Neural cell (in vitro differentiated cells): ENCODE data around the gene ITPRID2. TPM values are rescaled to one million over a fixed set of nuclear protein-coding genes. Genes with fewer than 3 reads are reported as not detected.
"Not testable (repeated sequence)": the region's sequence is repeated elsewhere in the genome, so short reads cannot be mapped to it uniquely, and the experiment has no call there.

ENCODE experiments used
- H2AFZ ChIP-seq: fragments of 200-600, 300-800 bp; sonication (generic), shearing (Covaris generic); 2 replicates; pipeline ENCODE4 v1.6.0; 2014; ENCODE audit warnings: low read depth, mild to moderate bottlenecking, antibody characterized with exemption, low read length, moderate library complexity
- H3F3A ChIP-seq: fragments of 200-600 bp; shearing (Covaris generic); 2 replicates; pipeline ENCODE4 v1.6.1; 2016; ENCODE audit warnings: mild to moderate bottlenecking, moderate library complexity, mixed read lengths, antibody characterized with exemption, low read length; ENCODE audit not compliant: insufficient read depth, poor library complexity, severe bottlenecking
- H3K27ac ChIP-seq: fragments of 200-600, 300-800 bp; sonication (generic), shearing (Covaris generic); 2 replicates; pipeline ENCODE4 v1.5.1; 2014; ENCODE audit warnings: mild to moderate bottlenecking, low read length, moderate library complexity
- H3K27me3 ChIP-seq: fragments of 300-800, 200-600 bp; sonication (generic), shearing (Covaris generic); 2 replicates; pipeline ENCODE4 v1.6.0; 2014; ENCODE audit warnings: mild to moderate bottlenecking, low read depth, low read length, moderate library complexity; ENCODE audit not compliant: insufficient read depth
- H3K36me3 ChIP-seq: fragments of 300-800, 200-600 bp; sonication (generic), shearing (Covaris generic); 2 replicates; pipeline ENCODE4 v1.5.1; 2014; ENCODE audit warnings: mild to moderate bottlenecking, antibody characterized with exemption, low read length, moderate library complexity; ENCODE audit not compliant: insufficient read depth
- H3K4me2 ChIP-seq: fragments of 300-800, 200-600 bp; sonication (generic), shearing (Covaris generic); 2 replicates; pipeline ENCODE4 v1.6.0; 2014; ENCODE audit warnings: mild to moderate bottlenecking, low read length
- H3K4me3 ChIP-seq: fragments of 300-800, 200-600 bp; sonication (generic), shearing (Covaris generic); 2 replicates; pipeline ENCODE4 v1.5.1; 2014; ENCODE audit warnings: mild to moderate bottlenecking, low read length, moderate library complexity
- H3K79me2 ChIP-seq: fragments of 200-600 bp; shearing (Covaris generic); replicated peaks from 2 replicates; pipeline ENCODE4 v1.6.0; 2014; ENCODE audit warnings: mild to moderate bottlenecking, low read length, moderate library complexity; ENCODE audit not compliant: insufficient read depth
- H3K9ac ChIP-seq: fragments of 300-800, 200-600 bp; sonication (generic), shearing (Covaris generic); 2 replicates; pipeline ENCODE4 v1.6.1; 2016; ENCODE audit warnings: mild to moderate bottlenecking, low read length, mixed read lengths
- H3K9me2 ChIP-seq: fragments of 200-600 bp; shearing (Covaris generic); 2 replicates; pipeline ENCODE4 v1.6.1; 2016; ENCODE audit warnings: mild to moderate bottlenecking, low read length, mixed read lengths; ENCODE audit not compliant: insufficient read depth
- H3K9me3 ChIP-seq: fragments of 200-600, 300-800 bp; sonication (generic), shearing (Covaris generic); 2 replicates; pipeline ENCODE4 v1.6.1; 2016; ENCODE audit warnings: mild to moderate bottlenecking, mixed run types, low read length, moderate library complexity, mixed read lengths
- H4K20me1 ChIP-seq: fragments of 200-600 bp; shearing (Covaris generic); 2 replicates; pipeline ENCODE4 v1.6.1; 2016; ENCODE audit warnings: mild to moderate bottlenecking, mixed run types; ENCODE audit not compliant: insufficient read depth
- EP300 ChIP-seq: fragments of 450-650 bp; conservative IDR thresholded peaks from 2 replicates; pipeline ENCODE4 v1.6.1; 2014; ENCODE audit warnings: antibody characterized with exemption, mild to moderate bottlenecking, moderate library complexity; ENCODE audit not compliant: poor library complexity, severe bottlenecking
- EZH2 ChIP-seq: fragments of 200-600, 300-800 bp; shearing (Covaris generic), sonication (generic); IDR thresholded peaks from 2 replicates; pipeline ENCODE4 v1.6.1; 2014; ENCODE audit warnings: antibody characterized with exemption, low read length, borderline replicate concordance, mild to moderate bottlenecking; ENCODE audit not compliant: insufficient read depth, poor library complexity, severe bottlenecking
- MXI1 ChIP-seq: fragments of 450-650 bp; conservative IDR thresholded peaks from 2 replicates; pipeline ENCODE4 v1.6.1; 2014; ENCODE audit warnings: antibody characterized with exemption, mild to moderate bottlenecking; ENCODE audit not compliant: poor library complexity, severe bottlenecking
- POLR2AphosphoS5 ChIP-seq: IDR thresholded peaks from 2 replicates; pipeline ENCODE4 v1.6.1; 2012
- RAD21 ChIP-seq: fragments of 450-650 bp; conservative IDR thresholded peaks from 2 replicates; pipeline ENCODE4 v1.6.1; 2014; ENCODE audit warnings: antibody characterized with exemption, mild to moderate bottlenecking, moderate library complexity
- SMC3 ChIP-seq: fragments of 450-650 bp; conservative IDR thresholded peaks from 2 replicates; pipeline ENCODE4 v1.6.1; 2014; ENCODE audit warnings: antibody characterized with exemption, mild to moderate bottlenecking, moderate library complexity; ENCODE audit not compliant: poor library complexity
- TAF1 ChIP-seq: IDR thresholded peaks from 2 replicates; pipeline ENCODE4 v1.6.1; 2012; ENCODE audit warnings: low read depth
- polyA plus RNA-seq: library from polyadenylated mRNA; depleted of rRNA; stranded (reverse); fragments of >200 nt; gene quantifications from 2 replicates; pipeline ENCODE4 v1.2.3, GENCODE V29; 2014
- TF ChIP-seq, protein P1 (sequence below): fragments of 450-650 bp; IDR thresholded peaks from 2 replicates; pipeline ENCODE4 v1.5.1; 2014; ENCODE audit warnings: antibody characterized with exemption, mild to moderate bottlenecking, moderate library complexity; ENCODE audit not compliant: poor library complexity, severe bottlenecking
- TF ChIP-seq, protein P2 (sequence below): IDR thresholded peaks from 2 replicates; pipeline ENCODE4 v1.6.1; 2012; ENCODE audit warnings: borderline replicate concordance

Gene ITPRID2
- polyA plus RNA-seq, 1 donor from 2014 or later, result 42.0 TPM

DNA sequence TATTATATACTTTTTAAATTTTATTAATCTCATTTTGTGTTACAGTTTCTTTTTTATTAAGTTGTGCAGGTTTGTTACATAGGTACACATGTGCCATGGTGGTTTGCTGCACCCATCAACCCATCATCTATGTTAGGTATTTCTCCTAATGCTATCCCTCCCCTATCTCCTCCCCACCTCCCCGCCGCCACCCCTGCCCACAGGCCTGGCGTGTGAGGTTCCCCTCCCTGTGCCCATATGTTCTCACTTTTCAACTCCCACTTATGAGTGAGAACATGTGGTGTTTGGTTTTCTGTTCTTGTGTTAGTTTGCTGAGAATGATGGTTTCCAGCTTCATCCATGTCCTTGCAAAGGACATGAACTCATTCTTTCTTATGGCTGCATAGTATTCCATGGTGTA, 64.3 kb downstream of the ITPRID2 start:
- not testable (repeated sequence) for H3K79me2 ChIP-seq, H3K9ac ChIP-seq, H3K9me3 ChIP-seq, H4K20me1 ChIP-seq, H3K27ac ChIP-seq, H3K36me3 ChIP-seq, H3K4me3 ChIP-seq, H3K4me2 ChIP-seq, H3K9me2 ChIP-seq, H3K27me3 ChIP-seq, H3F3A ChIP-seq, H2AFZ ChIP-seq

DNA sequence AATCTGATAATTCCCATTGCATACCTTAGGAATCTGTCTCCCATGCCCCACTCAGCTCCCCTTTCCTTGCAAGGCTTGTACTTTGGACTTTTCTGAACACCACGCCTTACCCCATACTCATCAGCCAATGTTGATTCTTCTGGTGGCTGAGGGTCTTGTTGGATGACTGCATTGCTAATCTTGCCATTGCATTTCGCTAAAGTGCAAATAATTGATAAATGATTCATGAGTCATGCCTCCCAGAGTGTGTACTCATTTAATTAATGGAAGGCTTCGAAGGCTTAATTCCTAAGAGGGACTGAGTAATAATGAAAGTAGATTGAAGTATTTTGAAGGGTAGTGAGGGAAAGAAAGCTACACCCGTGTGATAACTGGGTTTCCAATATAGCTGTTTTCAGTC, 66.1 kb downstream of the ITPRID2 start:
- no peaks in the 10 kb centered on the region for H3F3A ChIP-seq
- H3K27ac ChIP-seq, result no peak overlapping the region
- H3K9me2 ChIP-seq, result no peaks in the 10 kb centered on the region
- no peaks in the 10 kb centered on the region for H4K20me1 ChIP-seq
- H3K79me2 ChIP-seq, result no peaks in the 10 kb centered on the region
- H3K27me3 ChIP-seq, result no peaks in the 10 kb centered on the region
- no peak overlapping the region for H3K9ac ChIP-seq
- no peaks in the 10 kb centered on the region for H3K36me3 ChIP-seq
- H3K4me2 ChIP-seq, result no peak overlapping the region
- TF ChIP-seq, protein P1, sequence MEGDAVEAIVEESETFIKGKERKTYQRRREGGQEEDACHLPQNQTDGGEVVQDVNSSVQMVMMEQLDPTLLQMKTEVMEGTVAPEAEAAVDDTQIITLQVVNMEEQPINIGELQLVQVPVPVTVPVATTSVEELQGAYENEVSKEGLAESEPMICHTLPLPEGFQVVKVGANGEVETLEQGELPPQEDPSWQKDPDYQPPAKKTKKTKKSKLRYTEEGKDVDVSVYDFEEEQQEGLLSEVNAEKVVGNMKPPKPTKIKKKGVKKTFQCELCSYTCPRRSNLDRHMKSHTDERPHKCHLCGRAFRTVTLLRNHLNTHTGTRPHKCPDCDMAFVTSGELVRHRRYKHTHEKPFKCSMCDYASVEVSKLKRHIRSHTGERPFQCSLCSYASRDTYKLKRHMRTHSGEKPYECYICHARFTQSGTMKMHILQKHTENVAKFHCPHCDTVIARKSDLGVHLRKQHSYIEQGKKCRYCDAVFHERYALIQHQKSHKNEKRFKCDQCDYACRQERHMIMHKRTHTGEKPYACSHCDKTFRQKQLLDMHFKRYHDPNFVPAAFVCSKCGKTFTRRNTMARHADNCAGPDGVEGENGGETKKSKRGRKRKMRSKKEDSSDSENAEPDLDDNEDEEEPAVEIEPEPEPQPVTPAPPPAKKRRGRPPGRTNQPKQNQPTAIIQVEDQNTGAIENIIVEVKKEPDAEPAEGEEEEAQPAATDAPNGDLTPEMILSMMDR, result no peak
- TF ChIP-seq POLR2AphosphoS5 (no peak), SMC3 (no peak), TAF1 (no peak), RAD21 (no peak), MXI1 (no peak), EP300 (no peak), EZH2 (no peak)
- TF ChIP-seq, protein P2, sequence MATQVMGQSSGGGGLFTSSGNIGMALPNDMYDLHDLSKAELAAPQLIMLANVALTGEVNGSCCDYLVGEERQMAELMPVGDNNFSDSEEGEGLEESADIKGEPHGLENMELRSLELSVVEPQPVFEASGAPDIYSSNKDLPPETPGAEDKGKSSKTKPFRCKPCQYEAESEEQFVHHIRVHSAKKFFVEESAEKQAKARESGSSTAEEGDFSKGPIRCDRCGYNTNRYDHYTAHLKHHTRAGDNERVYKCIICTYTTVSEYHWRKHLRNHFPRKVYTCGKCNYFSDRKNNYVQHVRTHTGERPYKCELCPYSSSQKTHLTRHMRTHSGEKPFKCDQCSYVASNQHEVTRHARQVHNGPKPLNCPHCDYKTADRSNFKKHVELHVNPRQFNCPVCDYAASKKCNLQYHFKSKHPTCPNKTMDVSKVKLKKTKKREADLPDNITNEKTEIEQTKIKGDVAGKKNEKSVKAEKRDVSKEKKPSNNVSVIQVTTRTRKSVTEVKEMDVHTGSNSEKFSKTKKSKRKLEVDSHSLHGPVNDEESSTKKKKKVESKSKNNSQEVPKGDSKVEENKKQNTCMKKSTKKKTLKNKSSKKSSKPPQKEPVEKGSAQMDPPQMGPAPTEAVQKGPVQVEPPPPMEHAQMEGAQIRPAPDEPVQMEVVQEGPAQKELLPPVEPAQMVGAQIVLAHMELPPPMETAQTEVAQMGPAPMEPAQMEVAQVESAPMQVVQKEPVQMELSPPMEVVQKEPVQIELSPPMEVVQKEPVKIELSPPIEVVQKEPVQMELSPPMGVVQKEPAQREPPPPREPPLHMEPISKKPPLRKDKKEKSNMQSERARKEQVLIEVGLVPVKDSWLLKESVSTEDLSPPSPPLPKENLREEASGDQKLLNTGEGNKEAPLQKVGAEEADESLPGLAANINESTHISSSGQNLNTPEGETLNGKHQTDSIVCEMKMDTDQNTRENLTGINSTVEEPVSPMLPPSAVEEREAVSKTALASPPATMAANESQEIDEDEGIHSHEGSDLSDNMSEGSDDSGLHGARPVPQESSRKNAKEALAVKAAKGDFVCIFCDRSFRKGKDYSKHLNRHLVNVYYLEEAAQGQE, result no peak
- no peak overlapping the region for H2AFZ ChIP-seq
- no peak overlapping the region for H3K4me3 ChIP-seq
- H3K9me3 ChIP-seq, result no peaks in the 10 kb centered on the region

DNA sequence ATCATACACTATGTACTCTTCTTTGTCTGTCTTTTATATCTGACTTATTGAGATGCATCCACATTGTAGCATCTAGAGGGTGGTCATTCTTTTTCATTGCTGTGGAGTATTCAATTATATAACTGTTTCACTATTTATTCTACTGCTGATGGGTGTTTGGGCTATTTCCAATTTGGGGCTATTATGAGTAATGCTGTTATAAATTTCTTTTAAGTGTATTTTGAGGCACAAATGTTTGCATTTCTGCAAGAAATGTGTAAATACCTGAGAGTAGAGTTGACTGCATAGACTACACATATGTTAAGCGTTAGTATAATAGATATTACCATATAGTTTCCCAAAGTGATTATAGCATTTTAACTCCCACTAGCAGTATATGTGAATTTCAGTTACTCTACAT, 67.2 kb downstream of the ITPRID2 start:
- H4K20me1 ChIP-seq, result no peaks in the 10 kb centered on the region
- no peaks in the 10 kb centered on the region for H3K79me2 ChIP-seq
- H3K36me3 ChIP-seq, result no peaks in the 10 kb centered on the region
- H3F3A ChIP-seq, result no peaks in the 10 kb centered on the region
- TF ChIP-seq TAF1 (no peak), RAD21 (no peak), EP300 (no peak), POLR2AphosphoS5 (no peak)
- no peaks in the 10 kb centered on the region for H3K9me2 ChIP-seq
- H3K9ac ChIP-seq, result no peak overlapping the region
- no peak overlapping the region for H3K27ac ChIP-seq
- H3K4me3 ChIP-seq, result no peak overlapping the region
- H3K9me3 ChIP-seq, result no peaks in the 10 kb centered on the region
- H3K27me3 ChIP-seq, result no peaks in the 10 kb centered on the region
- H2AFZ ChIP-seq, result no peak overlapping the region
- no peak overlapping the region for H3K4me2 ChIP-seq
